Breast epithelium (tissue), 4 donors: Measurements from ENCODE around the gene SH3BP4. TPM values are rescaled to one million over a fixed set of nuclear protein-coding genes. Genes with fewer than 3 reads are reported as not detected.

Experiments used
- DNase-seq, 2 donors: peaks; one replicate each; pipeline ENCODE4 v3.0.0-alpha.2; 2019; ENCODE audit warnings: low spot score in 2 of 2
- H3K27ac ChIP-seq, 2 donors: fragments of 200-600 bp; sonication (generic) in 1 of 2; one replicate each; pipeline ENCODE4 v1.5.1; 2016 to 2019; ENCODE audit warnings: mild to moderate bottlenecking in 1 of 2
- H3K27me3 ChIP-seq, 2 donors: fragments of 200-600 bp; sonication (generic) in 1 of 2; one replicate each; pipeline versions ENCODE4 v1.5.1 to v1.6.0; 2017 to 2019; ENCODE audit warnings: control low read depth in 1 of 2, mild to moderate bottlenecking in 1 of 2
- H3K36me3 ChIP-seq: fragments of 200-600 bp; one replicate; pipeline ENCODE4 v1.5.1; 2019
- H3K4me1 ChIP-seq, 2 donors: fragments of 200-600 bp; sonication (generic); one replicate each; pipeline ENCODE4 v1.5.1; 2016 to 2019; ENCODE audit warnings: control low read depth in 1 of 2
- H3K4me3 ChIP-seq, 3 donors: fragments of 200-600 bp; sonication (generic); 1 replicate in 2 of 3; 2 replicates in 1 of 3; pipeline ENCODE4 v1.5.1; 2016 to 2019; ENCODE audit warnings: mild to moderate bottlenecking in 3 of 3, moderate library complexity in 2 of 3
- H3K9me3 ChIP-seq, 2 donors: fragments of 200-600 bp; sonication (generic) in 1 of 2; one replicate each; pipeline ENCODE4 v1.5.1; 2016 to 2019; ENCODE audit warnings: control low read depth in 1 of 2
- CTCF ChIP-seq, 3 donors: fragments of 450-650 bp; IDR thresholded peaks; one replicate each; pipeline ENCODE4 v1.5.1; 2016 to 2017; ENCODE audit warnings: antibody characterized with exemption in 3 of 3, mild to moderate bottlenecking in 3 of 3, moderate library complexity in 3 of 3
- POLR2A ChIP-seq: fragments of 450-650 bp; IDR thresholded peaks from one replicate; pipeline ENCODE4 v1.6.1; 2016; ENCODE audit warnings: antibody characterized with exemption, mild to moderate bottlenecking, moderate library complexity
- POLR2AphosphoS5 ChIP-seq, 3 donors: sonication (generic); formaldehyde crosslinking; IDR thresholded peaks; one replicate each; pipeline ENCODE4 v1.6.1; 2017; ENCODE audit warnings: antibody characterized with exemption in 3 of 3
- intact Hi-C: fragments of 100-400 bp; cut with DNase I; formaldehyde crosslinking; loops from one replicate; pipeline ENCODE4 v1.15.1; 2023; ENCODE audit warnings: low total_unique reads
- total RNA-seq, 3 donors: library from RNA; depleted of rRNA; stranded (reverse); fragments of >200 nt; gene quantifications; one replicate each; pipeline ENCODE4 v1.1.0, GENCODE V29; 2016

The SH3BP4 gene
- total RNA-seq, 3 donors from 2014 or later: 28.5 to 73.6 (median 44.2) TPM

GRCh38 chr2:234960175-234961088 is 8.6 kb downstream of the SH3BP4 start:
- Histone ChIP-seq H3K27me3 (no peaks in the 10 kb centered on the region), H3K4me3 (no peak overlapping the region), H3K9me3 (no peaks in the 10 kb centered on the region), H3K27ac (peak overlapping the region; percentile 28 to 29), H3K4me1 (peaks cover 0 to 13% of the 10 kb centered on the region in 2 donors), H3K36me3 (no peaks in the 10 kb centered on the region)
- peak in 1 of 2 donors; percentile 10 for DNase-seq
- intact Hi-C loops: no loop called here
- TF ChIP-seq CTCF (IDR thresholded peaks at IDR 0.05) (no peak), POLR2AphosphoS5 (IDR thresholded peaks at IDR 0.05) (no peak)

GRCh38 chr2:234961784-234962183 is 10.0 kb downstream of the SH3BP4 start:
- Histone ChIP-seq H3K9me3 (no peaks in the 10 kb centered on the region), H3K27ac (no peak overlapping the region), H3K36me3 (no peaks in the 10 kb centered on the region), H3K27me3 (no peaks in the 10 kb centered on the region), H3K4me3 (no peak overlapping the region), H3K4me1 (peaks cover 0 to 12% of the 10 kb centered on the region in 2 donors)
- TF ChIP-seq POLR2A (no peak), POLR2AphosphoS5 (IDR thresholded peaks at IDR 0.05) (no peak)
- intact Hi-C loops: no loop called here
- DNase-seq: peak in 1 of 2 donors; percentile 1

GRCh38 chr2:234963773-234964615 is 12.2 kb downstream of the SH3BP4 start:
- peak overlapping the region; percentile 60 to 70 for H3K27ac ChIP-seq
- no peak overlapping the region for H3K4me3 ChIP-seq

GRCh38 chr2:234964631-234965461 is 13.0 kb downstream of the SH3BP4 start:
- Histone ChIP-seq H3K27me3 (no peaks in the 10 kb centered on the region), H3K4me1 (peaks cover 0 to 12% of the 10 kb centered on the region in 2 donors), H3K9me3 (no peaks in the 10 kb centered on the region), H3K27ac (peak overlapping the region in 1 of 2 donors; percentile 60), H3K36me3 (no peaks in the 10 kb centered on the region), H3K4me3 (no peak overlapping the region)
- no peak for TF ChIP-seq POLR2A
- no peak for TF ChIP-seq POLR2AphosphoS5 (IDR thresholded peaks at IDR 0.05)
- DNase-seq: peak in 1 of 2 donors; percentile 43
- intact Hi-C loops: no loop called here

More at GRCh38 chr2:234963773-234964615, 12.2 kb downstream of the SH3BP4 start:
- peaks cover 0 to 12% of the 10 kb centered on the region in 2 donors for H3K4me1 ChIP-seq
- peak in 1 of 3 donors; percentile 25 for TF ChIP-seq POLR2AphosphoS5 (IDR thresholded peaks at IDR 0.05)
- no peak for TF ChIP-seq POLR2A
- peak in 1 of 3 donors; percentile 19 for TF ChIP-seq CTCF (IDR thresholded peaks at IDR 0.05)
- H3K36me3 ChIP-seq: no peaks in the 10 kb centered on the region
- peak; percentile 50 to 74 for DNase-seq
- H3K27me3 ChIP-seq: no peaks in the 10 kb centered on the region
- H3K9me3 ChIP-seq: no peaks in the 10 kb centered on the region
- intact Hi-C loops: no loop called here

GRCh38 chr2:234966340-234966739 is 14.5 kb downstream of the SH3BP4 start:
- Histone ChIP-seq H3K27me3 (no peaks in the 10 kb centered on the region), H3K9me3 (no peaks in the 10 kb centered on the region), H3K27ac (no peak overlapping the region), H3K4me1 (peaks cover 0 to 12% of the 10 kb centered on the region in 2 donors), H3K36me3 (no peaks in the 10 kb centered on the region), H3K4me3 (no peak overlapping the region)
- no peak for DNase-seq
- intact Hi-C loops: no loop called here
- TF ChIP-seq CTCF (IDR thresholded peaks at IDR 0.05): no peak
- TF ChIP-seq POLR2A: no peak
- TF ChIP-seq POLR2AphosphoS5 (IDR thresholded peaks at IDR 0.05): no peak
